A204.1 (cell line): ENCODE results near the gene AKR1C3.
"Not testable (repeated sequence)": the region's sequence is repeated elsewhere in the genome, so short reads cannot be mapped to it uniquely, and the experiment has no call there.

Source experiments
- FAIRE-seq: peaks from 2 replicates; lab custom pipeline; 2012; peaks lifted over from hg19 to GRCh38; lab: Jason Lieb, UNC

Gene AKR1C3

DNA sequence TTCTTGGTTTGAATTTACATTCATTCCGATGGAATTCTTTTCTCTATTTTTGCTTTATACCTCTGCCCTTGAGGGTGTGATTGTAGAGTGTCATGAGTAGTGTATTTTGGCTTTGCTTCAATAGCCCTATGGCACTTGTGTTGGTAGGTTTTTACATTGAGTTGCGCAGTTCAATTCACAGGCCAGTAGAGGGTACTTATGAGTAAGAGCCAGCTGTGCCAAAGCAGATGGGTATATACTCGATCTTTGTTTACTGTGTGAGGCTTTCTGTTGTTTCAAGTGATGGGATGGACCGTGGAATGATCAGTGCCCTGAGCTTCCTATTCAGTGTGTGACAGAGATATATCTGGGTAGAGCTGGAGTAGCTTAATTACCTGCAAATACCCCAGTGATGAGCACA is 4.3 kb upstream of the AKR1C3 start:
- no peak for FAIRE-seq

DNA sequence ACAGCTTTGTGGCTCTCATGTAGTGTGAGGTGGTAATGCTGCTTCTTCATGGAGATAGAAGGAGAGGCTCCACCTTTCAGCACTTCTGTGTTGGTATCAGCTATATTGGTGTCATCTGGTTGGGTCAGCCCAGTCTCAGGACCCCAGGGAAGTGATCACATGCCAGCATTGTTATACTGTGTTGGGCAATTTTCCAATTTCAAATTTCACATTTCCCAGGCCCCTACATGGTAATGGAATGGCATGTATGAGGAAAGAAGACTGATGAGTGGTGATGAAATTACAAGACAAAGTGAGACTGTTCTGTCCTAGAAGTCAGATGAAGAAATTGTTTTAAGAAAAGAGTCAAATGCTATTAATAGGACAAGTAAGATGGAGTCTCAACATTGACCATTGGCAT is 3.7 kb upstream of the AKR1C3 start:
- FAIRE-seq, result no peak

DNA sequence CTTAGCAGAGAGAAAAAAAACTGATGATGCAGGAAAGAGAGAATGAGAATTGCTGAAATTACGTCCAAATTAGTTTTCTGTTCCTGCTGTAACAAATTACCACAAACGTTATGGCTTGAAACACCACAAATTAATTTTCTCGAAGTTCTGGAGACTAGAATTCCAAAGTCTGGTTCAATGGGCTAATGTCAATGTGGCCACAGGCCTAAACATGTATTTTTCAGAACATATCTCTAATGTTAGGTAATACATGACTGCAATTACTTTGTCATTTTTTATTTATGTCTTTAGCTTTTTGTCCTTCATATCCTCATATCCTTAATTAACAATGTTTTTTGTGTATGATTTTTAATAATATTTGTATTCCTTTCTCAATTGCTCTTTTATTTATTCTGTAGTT is 3.0 kb upstream of the AKR1C3 start:
- FAIRE-seq, result no peak

DNA sequence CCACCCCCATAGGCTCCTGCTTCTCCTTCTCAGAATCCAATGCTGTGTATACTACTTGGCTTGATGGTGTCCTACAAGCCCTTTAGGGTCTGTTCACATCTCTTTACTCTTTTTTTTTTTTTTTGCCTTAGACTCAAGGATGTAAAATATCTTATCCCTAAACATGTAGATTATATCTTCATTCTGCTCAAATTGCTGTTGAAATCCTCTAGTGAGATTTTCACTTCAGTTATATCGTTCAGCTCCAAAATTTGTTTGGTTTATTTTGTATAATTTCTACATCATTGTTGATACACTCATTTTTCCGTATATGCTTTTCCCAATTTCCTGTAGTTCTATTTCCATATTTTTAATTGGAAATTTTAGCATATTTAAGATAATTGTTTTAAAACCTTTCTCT is 1.8 kb upstream of the AKR1C3 start:
- FAIRE-seq, result no peak

DNA sequence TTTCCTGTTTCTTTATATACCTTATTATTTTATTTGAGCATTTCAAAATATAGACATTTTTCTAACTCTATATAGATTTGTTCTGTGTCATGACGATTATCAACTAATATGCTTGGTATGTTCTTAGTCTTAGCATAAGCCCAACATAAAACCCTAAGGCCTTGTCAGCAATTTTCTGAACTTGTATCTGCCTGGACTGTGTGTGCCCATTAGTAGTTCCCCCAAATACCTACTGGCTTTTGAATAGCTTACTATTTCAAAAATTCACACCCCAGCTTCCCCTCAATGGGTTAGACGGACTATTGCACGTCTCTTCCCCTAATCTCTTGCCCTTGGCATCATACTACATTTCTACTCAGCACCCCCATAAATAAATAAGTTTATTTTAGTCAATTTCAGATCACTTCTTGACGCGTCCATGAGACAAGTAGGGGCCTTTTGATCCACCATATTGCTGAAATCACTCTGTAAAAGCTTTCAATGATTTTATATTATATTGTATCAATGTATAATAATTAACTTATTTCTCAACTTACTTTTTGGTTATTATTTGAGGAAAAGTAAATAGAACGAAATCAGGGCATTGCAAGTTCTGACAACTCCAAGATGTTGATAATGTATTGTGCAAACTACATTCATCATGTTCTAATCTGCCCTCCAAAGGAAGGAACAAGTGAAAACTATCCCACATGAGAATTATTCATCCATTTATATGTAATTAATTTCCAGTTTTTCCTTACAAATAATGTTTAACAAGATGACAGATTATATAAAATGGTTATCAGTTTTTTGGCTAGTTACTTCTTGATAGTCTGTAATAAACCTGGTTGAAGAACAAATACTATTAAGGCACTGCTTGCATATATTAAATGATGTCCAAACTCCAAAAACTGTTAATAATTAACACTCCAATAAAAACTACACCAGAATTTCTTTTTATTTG is 1.1 kb upstream of the AKR1C3 start:
- no peak for FAIRE-seq

DNA sequence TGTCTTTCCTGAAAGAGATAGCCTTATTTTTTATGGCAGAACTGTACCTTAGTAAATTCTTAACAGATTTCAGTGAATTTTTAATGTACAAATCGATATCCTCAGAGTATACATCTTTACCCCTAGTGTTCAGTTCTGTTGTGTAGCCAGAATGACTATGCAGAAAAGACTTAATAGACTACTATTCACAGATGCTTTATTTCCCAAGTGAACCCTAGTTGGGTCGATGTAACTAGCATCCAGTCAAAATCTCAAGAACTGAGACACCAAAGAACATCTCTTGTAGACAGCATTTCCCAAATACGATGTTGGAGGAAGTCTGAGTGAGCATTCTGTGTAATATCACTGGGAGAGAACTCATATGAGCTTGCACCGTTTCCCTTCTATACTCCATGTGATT is 1.5 kb downstream of the AKR1C3 start:
- no peak for FAIRE-seq

DNA sequence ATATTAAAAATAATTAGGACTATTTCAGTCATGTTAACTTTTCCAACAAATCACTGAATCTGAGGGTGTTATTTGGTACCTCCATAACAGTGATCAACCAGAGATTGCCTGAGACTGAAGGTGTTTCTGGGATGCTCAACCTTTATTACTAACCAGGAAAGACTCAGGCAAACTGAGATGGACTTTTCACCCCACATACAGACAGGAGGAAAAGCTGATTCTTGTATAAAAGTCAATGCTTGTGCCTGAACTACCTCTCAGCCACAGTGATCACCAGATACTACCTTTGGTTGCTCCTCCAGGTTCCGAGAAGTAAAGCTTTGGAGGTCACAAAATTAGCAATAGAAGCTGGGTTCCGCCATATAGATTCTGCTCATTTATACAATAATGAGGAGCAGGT is 1.9 kb downstream of the AKR1C3 start:
- FAIRE-seq, result no peak

DNA sequence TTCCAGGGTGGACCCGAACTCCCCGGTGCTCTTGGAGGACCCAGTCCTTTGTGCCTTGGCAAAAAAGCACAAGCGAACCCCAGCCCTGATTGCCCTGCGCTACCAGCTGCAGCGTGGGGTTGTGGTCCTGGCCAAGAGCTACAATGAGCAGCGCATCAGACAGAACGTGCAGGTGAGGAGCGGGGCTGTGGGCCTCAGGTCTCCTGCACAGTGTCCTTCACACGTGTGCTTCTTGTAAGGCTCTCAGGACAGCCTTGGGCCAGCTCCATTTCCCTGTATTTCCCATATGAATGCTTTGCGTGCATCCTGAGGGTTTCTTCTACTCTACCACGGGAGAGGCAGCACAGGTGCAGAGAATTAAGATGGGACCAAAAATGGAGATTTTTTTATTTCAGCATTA is 8.3 kb downstream of the AKR1C3 start:
- not testable (repeated sequence) for FAIRE-seq

DNA sequence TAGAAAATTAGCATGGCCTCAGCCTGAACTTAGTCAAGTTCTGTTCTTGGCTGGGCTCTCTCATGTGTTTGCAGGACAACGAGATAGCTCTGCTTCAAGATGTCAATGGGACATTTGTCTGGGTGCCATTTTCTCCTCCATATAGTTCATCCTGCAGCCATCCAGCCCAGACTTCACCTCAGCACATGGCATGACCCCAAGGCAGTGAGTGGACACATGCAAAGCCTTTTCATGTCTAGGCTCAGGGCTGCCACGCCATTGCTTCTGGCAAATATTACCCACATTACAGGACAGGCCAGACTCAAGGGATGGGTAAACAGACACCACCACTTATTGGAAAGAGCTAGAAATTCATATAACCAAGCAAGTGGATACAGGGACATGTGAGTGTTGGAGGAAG is 9.3 kb downstream of the AKR1C3 start:
- no peak for FAIRE-seq

DNA sequence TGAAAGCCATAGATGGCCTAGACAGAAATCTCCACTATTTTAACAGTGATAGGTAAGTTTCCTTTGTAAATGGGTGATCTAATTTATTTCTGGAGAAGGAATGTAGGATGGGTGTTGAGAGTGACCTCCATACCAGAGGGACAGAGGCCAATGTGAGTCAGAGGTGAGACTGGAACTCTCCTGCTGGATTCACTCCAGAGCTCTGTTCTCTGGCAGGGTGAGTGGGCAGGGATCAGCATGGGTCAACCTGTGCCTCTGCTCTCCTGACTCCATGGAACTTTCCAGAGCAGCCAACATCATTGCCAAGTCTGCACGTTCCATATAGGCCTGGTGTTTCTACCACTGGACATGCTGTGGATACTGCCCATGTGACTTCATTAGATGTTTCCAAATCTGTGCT is 11.4 kb downstream of the AKR1C3 start:
- FAIRE-seq, result no peak

DNA sequence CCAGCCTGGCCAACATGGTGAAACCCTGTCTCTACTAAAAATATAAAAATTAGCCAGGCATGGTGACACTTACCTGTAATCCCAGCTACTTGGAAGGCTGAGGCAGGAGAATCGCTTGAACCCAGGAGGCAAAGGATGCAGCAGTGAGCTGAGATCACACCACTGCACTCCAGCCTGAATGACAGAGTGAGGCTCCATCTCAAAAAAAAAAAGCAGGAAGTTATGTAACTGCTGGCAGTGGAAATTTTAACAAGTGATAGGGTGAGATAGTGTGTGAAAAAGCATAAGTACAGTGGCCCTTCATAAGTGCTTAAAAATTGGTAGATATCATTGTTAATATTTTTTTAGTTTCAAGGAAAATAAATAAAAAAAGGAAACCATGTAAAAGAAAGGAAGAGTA is 12.3 kb downstream of the AKR1C3 start:
- no peak for FAIRE-seq

DNA sequence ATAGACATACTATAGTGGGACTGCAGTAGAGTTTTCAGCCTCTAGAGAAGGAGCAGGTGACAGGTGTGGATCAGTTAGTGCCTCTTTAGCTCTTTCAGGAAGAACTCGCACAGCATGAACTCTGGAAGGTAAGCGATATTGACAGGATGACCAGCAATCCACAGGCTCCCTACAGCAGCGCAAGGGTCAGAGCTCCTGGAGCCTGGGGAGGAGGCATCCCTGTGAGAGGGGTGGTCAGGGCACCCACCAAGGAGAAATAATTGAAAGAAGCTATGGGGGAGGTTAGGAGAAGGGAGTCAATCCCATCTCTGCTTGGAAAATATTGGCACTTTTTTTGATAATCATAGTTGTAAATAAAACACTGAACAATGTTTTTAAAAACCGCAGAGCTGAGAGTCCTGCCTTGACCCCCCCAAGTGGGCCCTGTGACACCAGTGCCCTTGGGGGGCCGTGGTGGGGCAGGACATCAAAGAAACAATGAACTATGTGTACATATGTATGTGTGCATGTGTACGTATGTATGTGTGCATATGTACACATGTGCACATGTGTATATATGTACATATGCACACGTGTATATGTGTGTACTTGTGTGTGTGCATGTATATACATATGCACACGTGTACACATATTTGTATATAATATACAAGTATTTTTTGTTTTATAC is 13.8 kb downstream of the AKR1C3 start:
- no peak for FAIRE-seq

DNA sequence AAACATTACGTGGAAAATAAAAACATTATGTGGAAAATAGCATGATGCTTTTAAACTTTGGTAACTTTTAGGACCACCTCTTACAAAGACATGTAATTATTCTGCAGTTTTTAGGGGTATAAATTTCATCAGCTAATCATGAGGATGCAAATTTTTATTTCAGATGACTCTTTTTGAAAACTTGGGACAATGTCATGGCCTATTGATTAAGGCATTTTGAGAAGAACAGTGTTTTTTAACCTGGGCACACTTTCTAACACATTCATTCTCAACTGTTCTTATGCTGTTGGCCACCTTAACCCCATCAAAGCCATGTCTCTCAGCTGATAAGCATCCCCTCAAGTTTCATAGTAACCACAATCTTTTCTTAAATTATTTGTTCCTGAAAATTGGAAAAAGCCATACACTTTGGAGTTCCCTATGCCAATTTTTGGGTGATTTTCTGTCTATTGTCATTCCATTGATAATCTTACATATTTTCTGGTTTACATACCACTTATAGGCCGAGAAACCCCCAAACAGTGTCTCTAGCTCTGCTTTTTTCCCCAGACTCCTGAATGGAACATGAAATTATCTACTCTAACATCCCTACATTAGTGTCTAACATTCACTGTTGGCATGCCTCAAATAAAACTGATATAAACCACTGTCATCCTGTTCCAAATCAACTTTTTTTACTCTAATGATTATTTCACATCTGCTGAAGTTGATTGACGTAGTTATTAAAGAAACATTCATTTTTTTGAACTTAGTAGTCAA is 14.6 kb downstream of the AKR1C3 start:
- no peak for FAIRE-seq

DNA sequence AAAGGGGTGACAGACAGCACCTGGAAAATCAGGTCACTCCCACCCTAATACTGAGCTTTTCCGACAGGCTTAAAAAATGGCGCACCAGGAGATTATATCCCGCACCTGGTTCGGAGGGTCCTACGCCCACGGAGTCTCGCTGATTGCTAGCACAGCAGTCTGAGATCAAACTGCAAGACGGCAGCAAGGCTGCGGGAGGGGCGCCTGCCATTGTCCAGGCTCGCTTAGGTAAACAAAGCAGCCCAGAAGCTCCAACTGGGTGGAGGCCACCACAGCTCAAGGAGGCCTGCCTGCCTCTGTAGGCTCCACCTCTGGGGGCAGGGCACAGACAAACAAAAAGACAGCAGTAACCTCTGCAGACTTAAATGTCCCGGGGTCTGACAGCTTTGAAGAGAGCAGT is 15.6 kb downstream of the AKR1C3 start:
- not testable (repeated sequence) for FAIRE-seq

DNA sequence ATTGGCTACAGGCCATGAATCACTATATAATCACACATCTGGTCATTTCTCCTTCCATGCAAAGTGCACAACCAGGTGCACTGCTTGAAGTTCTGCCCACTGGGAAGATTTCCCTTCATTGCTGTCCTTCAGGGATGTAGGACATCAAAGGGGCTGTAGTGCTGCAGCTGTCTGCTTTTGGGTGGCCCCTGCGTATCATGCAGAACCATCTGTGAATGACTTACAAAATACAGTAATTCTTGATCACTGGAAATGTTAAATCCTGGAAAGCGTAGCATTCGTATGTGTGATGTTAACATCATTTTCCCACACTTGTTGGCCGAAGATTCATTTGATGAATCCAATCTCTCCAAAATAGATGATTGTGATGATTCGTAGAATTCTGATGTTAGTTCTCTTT is 22.4 kb downstream of the AKR1C3 start:
- FAIRE-seq, result no peak

DNA sequence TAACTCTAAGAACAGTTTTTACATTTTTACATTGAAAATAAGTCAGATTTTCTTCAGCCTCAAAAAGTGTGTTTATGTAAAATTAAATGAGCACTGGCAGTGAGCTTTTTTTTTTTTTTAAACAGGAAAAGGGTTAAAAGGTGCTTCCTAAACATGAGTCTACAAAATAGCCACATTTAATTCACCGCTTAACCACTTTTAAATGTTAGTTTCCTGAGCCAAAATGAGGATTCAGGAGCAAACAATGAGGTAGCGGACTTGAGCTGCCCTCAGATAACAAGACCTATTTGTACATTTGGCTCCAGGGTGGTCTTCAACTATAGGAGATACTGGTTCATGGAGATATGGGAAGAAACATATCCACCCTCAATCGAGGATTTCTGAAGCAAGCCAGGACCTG is 22.8 kb downstream of the AKR1C3 start:
- FAIRE-seq, result no peak

DNA sequence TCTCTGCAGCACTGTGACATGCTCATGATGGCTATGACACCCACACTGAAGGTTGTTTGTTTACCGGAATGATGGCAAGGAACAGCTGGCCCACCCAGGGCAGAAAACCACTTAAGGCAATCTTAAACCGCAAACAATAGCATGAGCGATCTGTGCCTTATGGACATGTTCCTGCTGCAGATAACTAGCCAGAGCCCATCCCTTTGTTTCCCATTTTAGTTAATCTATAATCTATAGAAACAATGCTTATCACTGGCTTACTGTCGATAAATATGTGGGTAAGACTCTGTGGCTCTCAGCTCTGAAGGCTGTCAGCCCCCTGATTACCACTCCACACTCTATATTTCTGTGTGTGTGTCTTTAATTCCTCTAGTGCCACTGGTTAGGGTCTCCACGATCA is 25.8 kb downstream of the AKR1C3 start:
- not testable (repeated sequence) for FAIRE-seq

DNA sequence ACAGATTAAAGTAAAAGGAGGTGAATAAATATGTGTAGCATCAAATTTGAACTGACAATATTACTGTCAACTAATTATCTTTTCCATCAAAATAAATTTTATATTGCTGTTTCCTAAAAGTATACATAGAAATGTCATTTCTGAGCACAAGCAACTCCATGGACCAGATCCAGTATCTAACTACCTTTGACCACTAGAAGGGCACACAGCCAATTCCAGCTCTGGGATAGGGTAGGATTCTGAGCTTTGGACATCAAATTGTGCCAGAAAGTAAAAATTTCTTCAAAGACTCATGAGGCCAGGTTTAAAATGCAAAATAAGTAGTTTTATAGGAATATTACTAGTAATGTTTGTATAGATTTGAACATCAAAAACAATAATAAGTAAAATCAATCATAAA is 29.7 kb downstream of the AKR1C3 start:
- no peak for FAIRE-seq

DNA sequence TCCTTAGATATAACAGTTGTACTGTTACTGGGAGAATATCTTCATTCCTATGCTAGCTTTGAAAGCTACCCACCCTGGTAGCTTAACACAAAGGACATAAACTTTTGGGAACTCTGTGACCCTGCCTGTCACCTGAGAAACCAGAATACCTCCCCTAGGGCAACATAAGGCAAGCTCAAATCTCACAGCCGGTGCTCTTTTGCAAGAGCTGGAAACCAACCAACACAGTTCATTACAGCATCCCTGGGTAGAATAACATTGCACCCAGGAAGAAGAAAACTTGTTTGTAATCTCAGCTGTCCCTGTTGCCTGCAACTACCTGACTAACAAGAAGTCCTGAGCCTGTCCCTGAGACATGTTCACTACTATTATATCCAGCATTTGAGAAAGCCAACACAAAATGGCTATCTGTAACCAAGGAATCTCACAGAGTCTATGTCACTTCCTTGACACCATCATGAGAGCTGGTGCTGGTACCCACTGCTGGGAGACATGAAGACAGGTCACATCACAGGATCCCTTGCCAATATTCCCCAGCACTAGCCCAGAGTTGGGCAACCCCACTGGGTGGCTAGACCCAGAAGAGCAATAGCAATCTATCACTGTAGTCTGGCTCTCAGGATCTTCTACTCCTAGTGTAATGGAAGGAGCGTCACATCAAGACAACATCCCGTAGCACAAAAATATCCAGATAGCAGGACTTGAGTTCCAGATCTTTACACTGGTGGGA is 31.3 kb downstream of the AKR1C3 start:
- FAIRE-seq, result no peak

DNA sequence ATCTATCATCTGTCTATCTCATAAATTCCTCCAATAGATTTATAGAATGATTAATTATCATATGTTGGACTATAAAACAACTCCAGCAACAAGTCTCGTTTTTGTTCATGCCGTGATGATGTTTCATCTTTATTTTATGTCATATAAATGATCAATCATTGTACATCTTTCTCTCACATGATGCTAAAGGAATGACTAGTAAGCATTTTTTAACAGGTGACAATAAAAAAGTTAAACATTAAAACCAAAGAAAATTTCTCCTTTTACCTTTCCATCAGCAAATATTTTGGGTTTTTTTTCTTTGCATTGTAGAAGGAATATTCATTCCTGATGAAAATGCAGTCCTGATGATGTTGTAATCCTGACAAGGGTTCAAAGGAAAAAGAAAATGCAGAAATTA is 41.4 kb downstream of the AKR1C3 start:
- no peak for FAIRE-seq

DNA sequence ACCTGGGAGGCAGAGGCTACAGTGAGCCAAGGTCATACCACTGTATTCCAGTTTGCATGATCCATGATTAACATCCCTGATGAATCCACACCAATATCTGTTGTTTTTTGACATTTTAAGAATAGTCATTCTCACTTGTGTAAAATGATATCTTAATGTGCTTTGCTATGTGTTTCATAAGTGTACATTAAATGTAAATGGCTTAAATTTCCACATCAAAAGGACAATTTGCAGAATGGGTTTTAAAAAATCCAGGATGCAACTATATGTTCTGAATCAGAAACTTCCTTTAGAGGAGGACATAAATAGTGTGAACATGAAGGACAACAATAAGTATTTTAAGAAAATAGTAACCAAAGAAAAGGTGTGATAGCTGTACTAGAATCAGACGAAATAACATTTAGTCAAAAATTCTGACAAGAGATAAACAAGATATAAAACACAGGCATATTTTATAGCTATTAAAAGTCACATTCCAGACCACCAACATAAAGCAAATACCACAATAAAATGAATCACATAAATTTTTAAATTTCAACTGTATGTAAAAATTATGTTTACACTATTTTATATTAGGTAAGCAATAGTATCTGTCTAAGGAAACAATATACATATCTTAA is 42.4 kb downstream of the AKR1C3 start:
- no peak for FAIRE-seq

DNA sequence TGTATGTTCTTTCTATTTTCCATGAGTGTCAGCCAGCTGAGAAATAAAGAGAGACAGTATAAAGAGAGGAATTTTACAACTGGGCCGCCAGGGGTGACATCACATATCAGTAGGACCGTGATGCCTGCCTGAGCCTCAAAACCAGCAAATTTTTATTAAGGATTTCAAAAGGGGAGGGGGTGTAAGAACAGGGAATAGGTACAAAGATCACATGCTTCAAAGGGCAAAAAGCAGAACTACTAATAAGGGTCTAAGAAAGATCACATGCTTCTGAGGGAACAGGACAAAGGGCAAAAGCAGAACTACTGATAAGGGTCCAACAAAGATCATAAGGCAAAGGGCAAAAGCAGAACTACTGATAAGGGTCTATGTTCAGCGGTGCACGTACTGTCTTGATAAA is 43.5 kb downstream of the AKR1C3 start:
- FAIRE-seq, result not testable (repeated sequence)
